Esophagus muscularis mucosa (tissue), 4 donors: ENCODE data around the gene MTHFD2L. TPM values are rescaled to one million over a fixed set of nuclear protein-coding genes. Genes with fewer than 3 reads are reported as not detected.
A peak's percentile ranks its signal among the peaks of the same experiment; 100 is the strongest.

ENCODE experiments used
- DNase-seq: peaks from one replicate; pipeline ENCODE4 v3.0.0-alpha.2; 2017; ENCODE audit errors: extremely low spot score
- H3K27ac ChIP-seq, 4 donors: fragments of 200-600 bp; sonication (generic); replicated peaks in 1 of 4; 1 replicate in 3 of 4; 2 replicates in 1 of 4; pipeline ENCODE4 v1.5.1; 2016 to 2019; ENCODE audit warnings: mild to moderate bottlenecking in 1 of 4
- H3K27me3 ChIP-seq, 4 donors: fragments of 200-600 bp; sonication (generic); one replicate each; pipeline versions ENCODE4 v1.5.1 to v1.6.0; 2016 to 2019
- H3K36me3 ChIP-seq, 4 donors: fragments of 200-600 bp; sonication (generic); one replicate each; pipeline ENCODE4 v1.5.1; 2016 to 2019
- H3K4me1 ChIP-seq, 4 donors: fragments of 200-600 bp; sonication (generic); one replicate each; pipeline ENCODE4 v1.5.1; 2016 to 2019
- H3K4me3 ChIP-seq, 4 donors: fragments of 200-600 bp; sonication (generic); 1 replicate in 2 of 4; 2 replicates in 2 of 4; pipeline ENCODE4 v1.5.1; 2016 to 2019; ENCODE audit warnings: mild to moderate bottlenecking in 4 of 4, moderate library complexity in 1 of 4
- H3K9me3 ChIP-seq, 4 donors: fragments of 200-600 bp; sonication (generic); 1 replicate in 3 of 4; 2 replicates in 1 of 4; pipeline ENCODE4 v1.5.1; 2016 to 2019
- CTCF ChIP-seq, 3 experiments: fragments of 200-600 bp in 2 of 3; fragments of 450-650 bp in 1 of 3; sonication (generic) in 2 of 3; IDR thresholded peaks; one replicate each; pipeline ENCODE4 v1.5.1; 2017 to 2019; ENCODE audit warnings: antibody characterized with exemption in 3 of 3, mild to moderate bottlenecking in 2 of 3, moderate library complexity in 1 of 3
- EP300 ChIP-seq: sonication (generic); formaldehyde crosslinking; IDR thresholded peaks from one replicate; pipeline ENCODE4 v1.6.1; 2017; ENCODE audit warnings: antibody characterized with exemption
- POLR2A ChIP-seq: fragments of 450-650 bp; IDR thresholded peaks from one replicate; pipeline ENCODE4 v1.6.1; 2017; ENCODE audit warnings: antibody characterized with exemption, moderate library complexity, mild to moderate bottlenecking, low read depth
- POLR2AphosphoS5 ChIP-seq, 2 donors: sonication (generic); formaldehyde crosslinking; IDR thresholded peaks; one replicate each; pipeline ENCODE4 v1.6.1; 2017; ENCODE audit warnings: antibody characterized with exemption in 2 of 2
- WGBS: methylation state at CpG from one replicate; pipeline ENCODE4 v1.1.5; 2018; 5-methylcytosine and 5-hydroxymethylcytosine counted together
- intact Hi-C: fragments of 100-400 bp; cut with DNase I; formaldehyde crosslinking; loops from one replicate; pipeline ENCODE4 v1.15.1; 2023
- total RNA-seq, 4 donors: library from RNA; depleted of rRNA; stranded (reverse); fragments of >200 nt; gene quantifications; one replicate each; pipeline versions ENCODE4 v1.1.0 to v1.2.1, GENCODE V29; 2016

The MTHFD2L gene
- total RNA-seq, 4 donors from 2014 or later = 10.2 to 23.7 (median 19.2) TPM

- intact Hi-C loops = no loop called here
- DNase-seq = no peak
- peak overlapping the region; percentile 84 to 92 (median 90) for H3K27ac ChIP-seq
- H3K9me3 ChIP-seq = no peaks in the 10 kb centered on the region
- H3K4me1 ChIP-seq = peaks cover 14 to 34% (median 30%) of the 10 kb centered on the region in 4 donors
- no peak for TF ChIP-seq POLR2A
- no peak for TF ChIP-seq CTCF (IDR thresholded peaks at IDR 0.05)
- TF ChIP-seq POLR2AphosphoS5 (IDR thresholded peaks at IDR 0.05) = no peak
- no peak for TF ChIP-seq EP300
- peak overlapping the region; percentile 66 to 85 (median 73) for H3K4me3 ChIP-seq
- 64% methylated on average over 2 of the region's 2 CpGs for WGBS
- peaks cover 0 to 12% (median 3%) of the 10 kb centered on the region in 4 donors for H3K36me3 ChIP-seq
- H3K27me3 ChIP-seq = no peaks in the 10 kb centered on the region
These were observed 1.3 kb downstream of the MTHFD2L start for GRCh38 chr4:74159143-74159709.

GRCh38 chr4:74161666-74162450 is 3.9 kb downstream of the MTHFD2L start:
- Histone ChIP-seq H3K36me3 (peaks cover 0 to 12% (median 3%) of the 10 kb centered on the region in 4 donors), H3K27me3 (no peaks in the 10 kb centered on the region), H3K4me3 (no peak overlapping the region), H3K4me1 (peaks cover 13 to 34% (median 29%) of the 10 kb centered on the region in 4 donors), H3K9me3 (no peaks in the 10 kb centered on the region), H3K27ac (peak overlapping the region in 3 of 4 donors; percentile 33 to 59 (median 51))
- intact Hi-C loops = no loop called here
- TF ChIP-seq POLR2AphosphoS5 (IDR thresholded peaks at IDR 0.05) = peak in 1 of 2 donors; percentile 16
- TF ChIP-seq CTCF (IDR thresholded peaks at IDR 0.05) = no peak
- no peak for TF ChIP-seq EP300
- TF ChIP-seq POLR2A = no peak
- WGBS = 57% methylated on average over 3 of the region's 3 CpGs
- no peak for DNase-seq

GRCh38 chr4:74166135-74166534 is 8.2 kb downstream of the MTHFD2L start:
- no peaks in the 10 kb centered on the region for H3K27me3 ChIP-seq
- intact Hi-C loops = no loop called here
- 84% methylated on average over 1 of the region's 1 CpG for WGBS
- peaks cover 0 to 3% (median 0%) of the 10 kb centered on the region in 4 donors for H3K36me3 ChIP-seq
- no peak overlapping the region for H3K4me3 ChIP-seq
- peaks cover 0 to 15% (median 9%) of the 10 kb centered on the region in 4 donors for H3K4me1 ChIP-seq
- no peak for DNase-seq
- TF ChIP-seq CTCF (IDR thresholded peaks at IDR 0.05) = no peak
- H3K27ac ChIP-seq = no peak overlapping the region
- no peaks in the 10 kb centered on the region for H3K9me3 ChIP-seq

- no peak for DNase-seq
- H3K27ac ChIP-seq = no peak overlapping the region
- TF ChIP-seq POLR2A (no peak), CTCF (IDR thresholded peaks at IDR 0.05) (no peak), POLR2AphosphoS5 (IDR thresholded peaks at IDR 0.05) (no peak), EP300 (no peak)
- WGBS = 100% methylated on average over 1 of the region's 1 CpG
- no peaks in the 10 kb centered on the region for H3K27me3 ChIP-seq
- peaks cover 0 to 8% (median 4%) of the 10 kb centered on the region in 4 donors for H3K4me1 ChIP-seq
- no peaks in the 10 kb centered on the region for H3K36me3 ChIP-seq
- intact Hi-C loops = no loop called here
- H3K9me3 ChIP-seq = no peaks in the 10 kb centered on the region
- H3K4me3 ChIP-seq = no peak overlapping the region
These were observed 8.9 kb downstream of the MTHFD2L start for GRCh38 chr4:74166818-74167217.
